Hepatocyte (in vitro differentiated cells): Measurements from ENCODE around the gene OPTC.

Experiments used
- CTCF ChIP-seq: fragments of 200-600 bp; sonication (generic); IDR thresholded peaks from 2 replicates; pipeline ENCODE4 v1.5.1; 2016; ENCODE audit warnings: antibody characterized with exemption, mild to moderate bottlenecking; ENCODE audit not compliant: poor library complexity
- EZH2 ChIP-seq: fragments of 200-600 bp; sonication (generic); IDR thresholded peaks from 2 replicates; pipeline ENCODE4 v1.6.1; 2016; ENCODE audit warnings: antibody characterized with exemption, mild to moderate bottlenecking, borderline replicate concordance

GRCh38 chr1:203556047-203556851 is 62.3 kb downstream of the OPTC start:
- TF ChIP-seq CTCF (no peak), EZH2 (no peak)
